Hematopoietic multipotent progenitor cell (in vitro differentiated cells): ENCODE measurements around the gene PCDHGA7. TPM values are rescaled to one million over a fixed set of nuclear protein-coding genes. Genes with fewer than 3 reads are reported as not detected.
"Not testable (repeated sequence)": the region's sequence is repeated elsewhere in the genome, so short reads cannot be mapped to it uniquely, and the experiment has no call there.

ENCODE experiments used
- DNase-seq, 3 donors: peaks; one replicate each; pipeline ENCODE4 v3.0.0-alpha.2; 2011 to 2015; ENCODE audit warnings: low read depth in 2 of 3, low spot score in 2 of 3
- total RNA-seq: library from RNA; depleted of rRNA; stranded (reverse); fragments of >200 nt; gene quantifications from one replicate; pipeline ENCODE4 v1.2.3, GENCODE V29; 2012

The PCDHGA7 gene
- total RNA-seq, result 0.81 TPM

GRCh38 chr5:141382469-141383294 lies at the start of gene PCDHGA7:
PCDHGA7 (plus strand) TSS chr5:141382742; CDS start chr5:141382900, 158 bp downstream.
- DNase-seq, result peak in 1 of 3 donors; percentile 11

- DNase-seq, result peak in 1 of 3 donors; percentile 60
Observed at GRCh38 chr5:141338538-141339306, 43.8 kb upstream of the PCDHGA7 start, which contains the start of gene PCDHGA2. PCDHGA2 (plus strand) TSS chr5:141338760.

- DNase-seq, result not testable (repeated sequence)
Observed at GRCh38 chr5:141340781-141341354, 41.7 kb upstream of the PCDHGA7 start.

- no peak for DNase-seq
Observed at GRCh38 chr5:141342773-141343172, 39.8 kb upstream of the PCDHGA7 start.

GRCh38 chr5:141343242-141343952 lies 39.1 kb upstream of the PCDHGA7 start, which contains the start of gene PCDHGA3:
PCDHGA3 (plus strand) TSS chr5:141343829; CDS start chr5:141344034, 205 bp downstream.
- DNase-seq, result peak in 1 of 3 donors; percentile 52

GRCh38 chr5:141343953-141344463 lies 38.5 kb upstream of the PCDHGA7 start:
- DNase-seq, result no peak

- DNase-seq, result no peak
Observed at GRCh38 chr5:141345327-141345726, 37.2 kb upstream of the PCDHGA7 start.

GRCh38 chr5:141346017-141346416 lies 36.5 kb upstream of the PCDHGA7 start:
- DNase-seq, result not testable (repeated sequence)

- DNase-seq, result peak in 1 of 3 donors; percentile 31
Observed at GRCh38 chr5:141349917-141350619, 32.5 kb upstream of the PCDHGA7 start, which contains the start of gene PCDHGB1. PCDHGB1 (plus strand) TSS chr5:141350099; CDS start chr5:141350261, 162 bp downstream.

- DNase-seq, result no peak
Observed at GRCh38 chr5:141351591-141351990, 31.0 kb upstream of the PCDHGA7 start.

- peak in 1 of 3 donors; percentile 9 for DNase-seq
Observed at GRCh38 chr5:141354900-141355469, 27.6 kb upstream of the PCDHGA7 start, which contains the start of gene PCDHGA4. PCDHGA4 (plus strand) TSS chr5:141355021; CDS start chr5:141355108, 87 bp downstream.

GRCh38 chr5:141355641-141356040 lies 26.9 kb upstream of the PCDHGA7 start:
- no peak for DNase-seq

- no peak for DNase-seq
Observed at GRCh38 chr5:141356133-141356532, 26.4 kb upstream of the PCDHGA7 start.

- DNase-seq, result no peak
Observed at GRCh38 chr5:141356950-141357349, 25.6 kb upstream of the PCDHGA7 start.

GRCh38 chr5:141359790-141360426 lies 22.6 kb upstream of the PCDHGA7 start, which contains the start of gene PCDHGB2:
PCDHGB2 (plus strand) TSS chr5:141359994; CDS start chr5:141360136, 142 bp downstream.
- DNase-seq, result peak in 1 of 3 donors; percentile 62

GRCh38 chr5:141360685-141361084 lies 21.9 kb upstream of the PCDHGA7 start:
- no peak for DNase-seq

GRCh38 chr5:141362719-141363118 lies 19.8 kb upstream of the PCDHGA7 start:
- DNase-seq, result no peak

- DNase-seq, result no peak
Observed at GRCh38 chr5:141363952-141364660, 18.4 kb upstream of the PCDHGA7 start, which contains the start of gene PCDHGA5. PCDHGA5 (plus strand) TSS chr5:141364162; CDS start chr5:141364331, 169 bp downstream.
